GM18873 (cell line): Measurements from ENCODE around the gene IL4I1.

Experiments
- ATAC-seq: cut with Tn5 transposase; IDR thresholded peaks from one replicate; pipeline ENCODE4 v1.9.1; 2021; ENCODE audit warnings: mild to moderate bottlenecking, moderate library complexity, moderate number of reproducible peaks; ENCODE audit not compliant: unreplicated experiment, low FRiP score

Gene IL4I1

GRCh38 chr19:49855676-49856573 lies 40.8 kb downstream of the IL4I1 start:
- ATAC-seq, result no peak

DNA sequence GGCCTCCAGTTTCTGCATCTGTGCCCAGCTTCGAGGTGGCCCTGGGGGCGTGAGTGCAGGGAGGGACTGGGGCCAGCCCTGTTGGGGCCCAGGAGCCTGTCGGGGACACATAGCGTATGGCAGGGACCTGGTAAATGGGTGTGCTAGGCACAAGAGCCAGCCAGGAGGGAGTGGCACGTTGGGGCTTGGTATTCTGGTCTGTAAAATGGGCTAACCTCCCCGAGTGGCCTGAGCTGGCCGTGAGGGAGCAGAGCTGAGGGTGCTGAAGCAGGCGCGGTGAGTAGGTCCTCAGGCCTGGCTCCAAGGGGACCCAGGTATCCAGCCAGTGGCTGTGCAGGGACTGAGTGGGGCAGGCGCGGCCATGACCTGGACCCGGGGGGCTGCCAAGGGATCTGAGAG lies 41.4 kb downstream of the IL4I1 start:
- ATAC-seq, result no peak

- no peak for ATAC-seq
These were observed 42.1 kb downstream of the IL4I1 start for GRCh38 chr19:49854378-49855263.

- no peak for ATAC-seq
These were observed 42.8 kb downstream of the IL4I1 start for GRCh38 chr19:49853852-49854377.

- ATAC-seq, result no peak
These were observed 44.0 kb downstream of the IL4I1 start for GRCh38 chr19:49852631-49853126.

- ATAC-seq, result no peak
These were observed 45.0 kb downstream of the IL4I1 start for GRCh38 chr19:49851456-49852259.

DNA sequence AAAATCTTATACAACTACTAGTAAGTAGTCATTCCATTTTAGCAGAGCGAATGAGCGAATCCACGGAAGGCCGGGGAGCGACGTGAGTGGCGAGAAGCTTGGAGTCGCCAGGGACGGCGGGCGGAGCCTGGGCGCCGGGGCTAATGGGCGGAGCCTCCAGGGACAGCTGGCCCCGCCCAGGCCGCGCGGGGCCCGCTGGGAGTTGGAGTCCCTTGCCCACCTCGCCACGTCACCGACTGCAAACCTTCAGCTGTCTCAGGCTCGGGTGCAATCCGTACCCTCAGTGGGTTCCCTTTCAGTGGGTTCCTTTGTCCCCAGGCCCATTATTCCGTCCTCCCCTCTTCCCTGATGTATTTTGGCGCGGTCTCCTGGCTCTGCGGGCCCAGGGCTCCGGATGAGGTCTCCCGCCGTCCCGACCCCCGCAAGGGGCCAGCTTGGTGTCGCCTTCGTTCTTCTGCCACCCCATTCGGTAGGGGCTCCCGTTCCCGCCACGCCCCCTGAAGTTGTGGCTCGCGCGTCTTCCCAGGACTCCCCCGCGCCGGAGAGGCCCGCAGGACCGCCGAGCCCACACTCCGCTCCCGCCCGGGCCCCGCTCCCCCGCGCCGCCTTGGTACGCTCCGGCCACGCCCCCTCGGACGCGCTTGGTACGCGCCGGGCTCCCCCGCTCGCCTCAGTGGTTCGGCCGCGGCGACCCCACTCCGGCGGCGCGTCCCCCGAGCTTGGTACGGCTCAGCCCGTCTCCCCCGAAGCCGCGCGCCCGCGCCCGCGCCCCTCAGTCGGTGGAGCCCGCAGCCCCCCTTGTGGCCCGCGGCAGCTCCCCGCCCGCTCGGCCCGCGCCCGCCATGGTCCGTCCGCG lies 46.0 kb downstream of the IL4I1 start, which contains the start of gene PTOV1:
Gene PTOV1, plus strand, starts transcription at position 673 of the 856 bp plus-strand sequence.
- peak; percentile 44 for ATAC-seq

GRCh38 chr19:49850221-49850486 lies 46.5 kb downstream of the IL4I1 start:
- ATAC-seq, result no peak

- no peak for ATAC-seq
These were observed 47.1 kb downstream of the IL4I1 start for GRCh38 chr19:49849433-49850220.

- no peak for ATAC-seq
These were observed 47.7 kb downstream of the IL4I1 start for GRCh38 chr19:49848938-49849337.

DNA sequence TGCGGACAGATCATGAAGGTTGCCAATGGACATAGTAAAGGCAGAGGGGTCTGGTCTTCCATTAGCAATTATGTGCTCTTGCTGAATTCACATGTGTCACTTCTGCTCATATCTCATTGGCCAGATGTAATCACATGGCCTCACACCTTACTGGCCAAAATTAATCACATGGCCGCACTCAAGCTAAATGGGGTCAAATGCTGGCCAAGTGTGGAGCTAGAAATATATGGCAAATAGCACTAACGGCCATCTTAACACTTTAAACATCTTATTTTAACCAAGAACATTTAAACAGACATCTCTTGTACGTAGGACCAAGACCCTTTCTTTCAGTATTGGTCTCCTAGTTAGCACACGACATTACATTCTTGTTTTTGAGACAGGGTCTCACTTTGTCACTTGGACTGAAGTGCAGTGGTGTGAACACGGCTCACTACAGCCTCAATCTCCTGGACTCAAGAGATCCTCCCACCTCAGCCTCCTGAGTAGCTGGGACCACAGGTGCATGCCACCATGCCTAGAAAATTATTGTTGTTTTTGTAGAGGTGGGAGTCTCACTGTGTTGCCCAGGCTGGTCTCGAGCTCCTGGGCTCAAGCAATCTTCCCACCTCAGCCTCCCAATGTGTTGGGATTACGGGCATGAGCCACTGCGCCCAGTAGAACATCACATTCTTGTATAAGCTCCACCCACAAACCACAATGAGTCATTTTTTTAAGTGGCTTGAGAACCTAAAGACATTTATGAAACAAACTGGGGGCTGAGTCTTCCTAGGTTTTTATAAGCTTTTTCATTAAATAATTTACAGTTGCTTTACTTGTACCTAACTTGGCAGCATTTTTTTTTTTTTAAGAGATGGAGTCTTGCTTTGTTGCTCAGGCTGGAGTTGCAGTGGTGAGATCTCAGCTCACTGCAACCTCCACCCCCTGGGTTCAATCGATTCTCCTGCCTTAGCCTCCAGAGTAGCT lies 48.7 kb downstream of the IL4I1 start:
- no peak for ATAC-seq

- no peak for ATAC-seq
These were observed 50.3 kb downstream of the IL4I1 start for GRCh38 chr19:49846408-49846807.

DNA sequence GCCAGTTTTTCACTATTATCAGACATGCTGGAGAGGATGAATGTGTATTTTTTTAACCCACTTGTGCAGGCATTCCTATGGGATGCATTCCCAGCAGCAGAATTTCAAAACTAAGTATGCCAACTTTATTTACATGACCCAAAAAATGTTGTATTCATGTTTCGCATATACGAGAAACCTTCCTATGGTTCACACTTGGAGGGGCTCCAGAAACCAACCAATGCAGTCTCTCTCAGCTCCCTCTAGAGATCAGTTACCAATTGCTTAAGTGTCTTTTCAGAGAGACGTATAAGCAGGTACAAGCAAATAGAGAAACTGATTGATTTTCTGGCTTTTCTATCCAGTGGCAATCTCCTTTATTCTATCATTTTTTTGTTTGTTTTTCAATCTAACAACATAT lies 51.3 kb downstream of the IL4I1 start:
- no peak for ATAC-seq

DNA sequence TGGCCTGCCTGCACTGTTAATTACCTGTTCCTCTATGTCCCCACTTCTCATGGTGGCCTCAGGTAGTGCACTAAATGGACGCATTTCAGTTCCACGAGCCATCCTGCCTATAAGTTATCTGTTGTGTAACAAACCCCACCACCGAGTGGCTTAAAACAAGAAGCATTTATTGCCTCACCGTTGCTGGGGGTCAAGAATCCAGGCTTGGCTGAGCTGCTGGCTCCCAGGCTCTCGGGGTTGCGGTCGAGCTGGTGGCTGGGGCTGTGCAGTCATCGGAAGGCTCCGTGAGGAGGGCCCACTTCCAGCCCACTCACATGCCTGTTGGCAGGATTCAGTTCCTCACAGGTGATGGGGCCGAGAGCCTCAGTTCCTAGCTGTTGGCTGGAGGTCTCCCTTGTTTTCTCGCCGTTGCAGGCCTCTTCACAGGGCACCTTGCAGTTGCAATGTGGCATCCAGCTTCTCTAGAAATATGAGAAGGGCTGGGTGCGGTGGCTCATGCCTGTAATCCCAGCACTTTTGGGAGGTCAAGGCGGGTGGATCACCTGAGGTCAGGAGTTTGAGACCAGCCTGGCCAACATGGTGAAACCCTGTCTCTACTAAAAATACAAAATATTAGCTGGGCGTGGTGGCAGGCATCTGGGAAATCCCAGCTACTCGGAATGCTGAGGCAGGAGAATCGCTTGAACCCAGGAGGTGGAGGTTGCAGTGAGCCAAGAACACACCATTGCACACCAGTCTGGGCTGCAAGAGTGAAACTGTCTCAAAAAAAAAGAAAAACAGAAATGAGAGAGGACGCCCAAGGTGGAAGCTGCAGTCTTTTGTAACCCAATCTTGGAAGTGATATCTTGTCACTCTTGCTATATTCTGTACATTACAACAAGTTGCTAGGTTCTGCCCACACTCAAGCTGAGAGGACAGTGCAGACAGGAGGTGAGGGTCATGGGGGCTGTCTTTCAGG lies 52.3 kb downstream of the IL4I1 start:
- ATAC-seq, result no peak

GRCh38 chr19:49843265-49843664 lies 53.4 kb downstream of the IL4I1 start:
- no peak for ATAC-seq

- ATAC-seq, result no peak
These were observed 55.9 kb downstream of the IL4I1 start for GRCh38 chr19:49840736-49841249.
